Measurements from ENCODE around the gene XIRP2.
"Not testable (repeated sequence)": the region's sequence is repeated elsewhere in the genome, so short reads cannot be mapped to it uniquely, and the experiment has no call there.

Gene XIRP2

DNA sequence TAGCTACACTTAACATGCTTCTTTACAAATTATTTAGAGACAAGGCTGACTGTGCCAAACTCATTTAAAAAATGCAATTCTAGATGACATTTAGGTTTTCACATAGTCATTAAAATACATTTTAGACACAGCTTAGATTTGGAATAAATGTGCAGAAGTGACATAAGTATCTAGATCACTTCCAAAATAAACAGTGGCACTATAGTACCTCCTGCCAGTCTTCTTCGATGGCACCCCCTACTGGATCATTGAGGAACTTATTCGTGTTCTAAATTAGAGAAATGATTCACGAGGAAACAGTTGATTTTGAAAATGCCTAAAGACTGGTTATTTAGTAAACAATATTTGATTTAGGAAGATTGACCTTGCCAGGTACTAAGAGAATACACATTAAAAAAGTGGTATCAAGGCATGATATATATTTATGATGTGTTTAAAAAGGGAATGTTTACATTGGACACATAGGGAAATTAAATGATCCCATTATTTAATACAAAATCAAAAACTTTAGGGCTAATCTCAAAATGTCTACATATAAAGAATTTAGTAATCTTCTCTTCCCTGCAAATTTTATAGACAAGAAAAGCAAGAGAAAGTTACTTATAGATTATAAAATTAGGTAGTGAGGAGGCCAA lies 323.9 kb downstream of the XIRP2 start:
- peak; percentile 71 for FAIRE-seq

DNA sequence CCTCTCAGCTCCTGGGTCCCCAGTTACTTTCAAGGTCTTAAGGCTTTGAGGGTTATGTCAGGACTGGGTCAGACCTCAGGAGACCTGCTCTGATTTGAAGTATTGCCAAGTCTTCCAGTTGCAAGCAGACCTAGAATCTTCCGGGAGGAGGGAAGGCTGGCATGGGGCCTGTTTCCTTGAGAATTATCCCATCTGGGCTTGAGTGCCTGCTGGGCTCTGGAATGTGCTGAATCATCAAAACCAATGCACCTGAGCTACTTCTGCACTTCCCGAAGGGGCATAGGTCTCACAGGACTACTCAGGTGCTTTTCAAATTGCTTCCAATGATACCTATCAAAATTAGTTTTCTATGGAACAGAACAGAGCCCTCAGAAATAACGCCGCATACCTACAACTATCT lies 327.3 kb downstream of the XIRP2 start:
- no peak for FAIRE-seq

DNA sequence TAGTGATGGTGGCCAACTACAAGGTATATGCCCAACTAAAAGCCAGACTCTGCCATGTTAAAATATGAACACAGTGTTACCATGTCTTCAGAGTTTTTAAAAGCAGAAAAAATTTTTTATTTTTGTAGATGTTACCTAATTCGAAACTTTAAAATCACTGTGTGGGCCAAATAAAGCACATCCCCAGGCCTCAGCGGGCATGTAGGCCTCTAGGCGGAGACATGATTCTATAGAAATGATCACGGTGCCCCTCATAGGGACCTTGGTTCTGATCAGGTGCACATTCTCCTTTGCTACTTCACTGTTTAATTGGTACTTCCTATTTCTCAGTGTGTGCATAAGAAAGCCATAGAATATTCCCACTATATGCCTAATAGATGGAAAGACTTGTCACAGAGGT lies 349.2 kb downstream of the XIRP2 start:
- FAIRE-seq = no peak

DNA sequence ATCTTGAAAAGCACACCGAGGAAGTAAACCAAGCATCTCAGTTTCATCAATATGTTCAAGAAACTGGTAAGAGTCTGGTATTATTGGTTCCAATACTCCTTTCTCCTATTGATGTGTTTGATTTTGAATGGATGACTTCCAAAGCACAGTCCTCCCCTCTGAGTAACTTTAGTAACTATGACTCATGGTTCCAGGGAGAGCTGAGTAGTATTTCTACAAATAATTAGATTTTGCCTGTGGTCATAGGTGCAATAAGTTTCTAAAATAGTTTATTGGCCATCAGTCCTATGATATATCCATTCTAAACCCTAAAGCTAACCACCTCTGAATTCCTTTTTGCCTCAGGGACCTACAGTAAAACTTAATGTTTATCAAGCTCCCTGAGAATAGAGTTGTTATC lies 352.4 kb downstream of the XIRP2 start:
- no peak for FAIRE-seq

DNA sequence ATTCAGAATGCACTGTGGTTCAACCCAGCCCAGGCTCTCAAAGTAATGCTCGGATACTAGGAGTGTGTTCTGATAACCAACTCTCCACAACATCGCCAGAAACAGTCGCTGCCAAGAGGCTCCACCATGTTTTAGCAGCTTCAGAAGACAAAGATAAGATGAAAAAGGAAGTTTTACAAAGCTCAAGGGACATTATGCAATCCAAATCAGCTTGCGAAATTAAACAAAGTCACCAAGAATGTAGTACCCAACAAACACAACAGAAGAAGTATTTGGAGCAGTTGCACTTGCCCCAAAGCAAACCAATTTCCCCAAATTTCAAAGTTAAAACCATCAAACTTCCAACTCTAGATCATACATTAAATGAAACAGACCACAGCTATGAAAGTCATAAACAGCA lies 360.9 kb downstream of the XIRP2 start:
- FAIRE-seq = no peak

DNA sequence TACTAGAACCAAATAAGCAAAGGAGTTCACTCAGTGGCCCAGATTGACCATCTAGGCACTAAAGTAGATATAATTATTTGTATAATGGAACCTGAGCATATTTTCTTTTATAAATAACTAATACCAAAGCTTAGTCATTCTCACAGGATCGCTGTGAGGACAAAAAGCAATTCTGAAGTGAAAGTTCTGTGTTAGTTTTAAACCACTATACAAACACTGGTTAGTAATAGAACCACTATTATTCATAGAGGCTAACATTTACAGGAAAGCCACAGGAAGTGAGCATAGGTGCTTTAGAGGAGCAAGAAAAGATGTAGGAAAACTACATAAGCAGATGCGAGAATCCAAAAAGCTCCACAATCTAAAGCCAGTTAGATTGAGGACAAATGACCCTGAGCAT lies 364.7 kb downstream of the XIRP2 start:
- FAIRE-seq = no peak

DNA sequence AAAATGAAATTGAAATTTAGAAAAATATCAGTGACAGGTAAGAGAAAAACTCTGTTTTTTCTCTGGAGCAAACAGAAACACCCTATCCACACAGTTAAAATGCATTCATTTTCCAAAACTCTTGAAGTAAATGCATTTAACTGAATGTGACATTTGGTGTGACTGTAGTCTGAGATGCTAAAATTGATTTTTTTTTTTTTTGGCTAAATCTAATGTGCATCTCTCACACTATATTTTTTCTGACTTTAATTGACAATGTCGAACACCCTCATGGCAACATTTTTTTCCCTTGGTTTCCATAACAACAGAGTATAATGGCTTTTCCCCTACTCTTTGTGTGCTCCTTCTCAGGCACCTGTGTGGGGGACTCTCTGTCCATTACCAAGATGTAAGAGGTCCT lies 366.4 kb downstream of the XIRP2 start:
- no peak for FAIRE-seq

DNA sequence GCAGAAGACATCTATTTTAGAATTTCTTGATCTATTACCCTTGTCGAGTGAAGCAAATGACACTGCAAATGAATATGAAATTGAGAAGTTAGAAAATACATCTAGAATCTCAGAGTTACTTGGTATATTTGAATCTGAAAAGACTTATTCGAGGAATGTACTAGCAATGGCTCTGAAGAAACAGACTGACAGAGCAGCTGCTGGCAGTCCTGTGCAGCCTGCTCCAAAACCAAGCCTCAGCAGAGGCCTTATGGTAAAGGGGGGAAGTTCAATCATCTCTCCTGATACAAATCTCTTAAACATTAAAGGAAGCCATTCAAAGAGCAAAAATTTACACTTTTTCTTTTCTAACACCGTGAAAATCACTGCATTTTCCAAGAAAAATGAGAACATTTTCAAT lies 370.4 kb downstream of the XIRP2 start:
- no peak for FAIRE-seq

DNA sequence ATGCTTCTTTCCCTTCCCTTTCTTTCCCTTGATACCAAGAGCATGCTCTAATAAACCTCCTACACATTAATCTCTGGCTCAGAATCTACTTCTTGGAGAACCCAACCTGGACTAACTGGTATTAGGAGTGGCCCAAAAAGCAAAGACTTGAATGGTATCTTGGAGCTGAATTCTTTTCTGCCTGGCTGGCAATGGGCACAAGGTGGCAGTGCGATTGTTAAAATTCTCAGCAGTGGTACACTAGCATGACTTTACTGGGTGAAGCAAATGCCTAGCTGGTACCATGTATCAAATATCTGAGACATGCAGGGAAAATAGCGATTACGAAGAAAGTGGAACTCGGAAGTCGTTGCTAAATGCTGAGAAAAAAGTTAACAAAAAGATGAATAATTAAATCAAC lies 376.1 kb downstream of the XIRP2 start:
- FAIRE-seq = no peak

DNA sequence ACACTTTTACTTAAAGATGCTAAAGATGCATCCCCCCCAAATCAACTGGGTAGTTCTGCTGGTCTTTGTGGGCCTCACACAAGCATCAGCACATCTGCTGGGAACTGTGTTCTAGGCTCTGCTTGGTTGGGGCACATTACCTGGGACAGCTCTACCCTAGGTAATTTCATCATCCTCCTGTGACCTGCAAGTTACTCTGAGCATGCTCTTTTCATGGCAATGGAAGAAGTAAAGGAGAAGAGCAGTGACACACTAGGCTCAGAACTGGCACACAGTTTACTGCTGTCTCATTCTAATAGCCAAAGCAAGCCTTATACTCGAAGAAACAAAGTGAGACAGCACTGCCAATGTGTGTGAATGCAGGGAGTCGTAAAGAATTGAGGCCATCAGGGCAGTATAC lies 376.7 kb downstream of the XIRP2 start:
- FAIRE-seq = no peak

DNA sequence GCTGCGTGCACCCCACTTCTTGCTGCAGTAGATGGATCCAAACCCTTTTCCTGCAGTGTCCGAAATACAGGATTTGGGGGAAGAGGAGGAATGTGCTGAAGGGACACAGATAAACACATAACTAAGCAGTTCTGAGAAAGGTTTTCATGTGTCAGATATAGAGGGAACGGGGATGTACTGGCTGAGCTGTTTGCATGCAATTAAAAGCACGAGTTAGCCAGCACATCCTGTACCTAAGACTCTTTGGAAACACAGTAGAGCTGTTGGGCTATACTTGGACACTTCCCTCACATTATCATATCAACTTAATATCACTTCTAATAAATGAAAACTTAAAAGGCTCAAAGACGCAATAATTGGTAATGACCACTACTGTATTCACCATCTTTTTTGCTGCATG lies 377.4 kb downstream of the XIRP2 start:
- FAIRE-seq = no peak

DNA sequence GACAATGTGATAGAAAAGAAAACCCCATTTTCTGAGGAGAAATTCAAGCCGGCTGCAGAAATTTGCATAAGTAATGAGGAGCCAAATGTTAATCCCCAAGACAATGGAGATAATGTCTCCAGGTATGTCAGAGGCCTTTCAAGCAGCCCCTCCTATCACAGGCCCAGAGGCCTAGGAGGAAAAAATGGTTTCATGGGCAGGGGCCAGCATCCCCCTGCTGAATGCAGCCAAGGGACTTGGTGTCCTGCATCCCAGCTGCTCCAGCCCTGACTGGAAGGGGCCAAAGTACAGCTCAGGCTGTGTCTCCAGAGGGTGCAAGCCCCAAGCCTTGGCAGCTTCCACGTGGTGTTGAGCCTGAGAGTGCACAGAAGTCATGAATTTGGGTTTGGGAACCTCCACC lies 380.0 kb downstream of the XIRP2 start:
- not testable (repeated sequence) for FAIRE-seq

DNA sequence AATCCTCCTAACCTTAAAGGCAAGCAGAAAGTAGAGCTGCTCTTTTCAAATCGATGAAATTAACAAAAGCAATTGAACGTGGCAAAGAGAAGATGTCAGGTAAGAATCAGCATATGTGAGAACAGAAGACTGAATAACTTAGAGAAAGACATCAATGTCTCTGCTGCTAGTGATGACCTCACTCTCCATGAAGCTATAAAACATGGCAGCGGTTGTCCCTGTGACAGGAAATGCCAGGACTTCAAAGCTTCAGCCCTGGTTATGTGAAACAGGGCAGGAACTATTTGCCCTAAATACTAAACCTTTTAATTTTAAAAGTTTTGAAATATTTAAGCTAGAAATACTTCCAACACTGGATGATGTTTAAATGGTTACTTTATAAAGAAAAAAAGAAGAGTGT lies 383.7 kb downstream of the XIRP2 start:
- FAIRE-seq = no peak

DNA sequence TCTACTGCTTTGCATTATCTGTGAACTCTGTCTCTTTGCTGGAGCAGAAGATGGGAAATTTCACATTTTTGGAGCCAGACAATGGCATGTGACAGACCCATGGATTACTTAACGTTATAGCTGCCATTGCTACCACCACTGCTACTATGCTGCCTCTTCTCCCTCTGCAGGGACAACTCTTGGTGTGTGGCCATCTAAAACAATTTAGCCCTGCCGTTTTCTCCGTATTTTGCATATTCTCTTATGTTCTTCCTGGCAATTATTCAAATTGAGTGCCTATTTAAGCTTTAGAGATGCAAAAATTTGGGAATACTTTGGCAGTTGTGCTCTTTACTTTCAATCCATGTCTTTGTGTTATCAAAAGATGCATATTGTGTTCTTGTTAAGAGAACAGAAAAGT lies 386.8 kb downstream of the XIRP2 start:
- FAIRE-seq = no peak

DNA sequence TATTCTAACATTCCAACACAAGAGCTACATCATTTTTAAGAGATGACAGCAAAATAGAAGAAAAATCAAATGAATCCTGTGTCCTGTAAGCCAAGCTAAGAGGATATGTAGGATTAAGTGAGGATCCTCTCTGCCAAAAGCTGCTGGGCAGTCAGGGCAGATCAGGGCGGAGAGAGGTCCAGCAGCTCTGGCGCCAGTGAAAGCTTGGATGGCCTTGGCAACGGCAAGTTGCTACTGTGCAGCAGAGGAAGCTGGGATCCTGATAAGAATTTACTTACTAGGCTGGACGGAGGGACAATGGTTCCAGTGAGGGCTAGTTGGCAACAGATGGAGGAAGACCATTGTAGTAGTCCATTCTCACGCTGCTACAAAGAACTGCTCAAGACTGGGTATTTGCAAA lies 391.5 kb downstream of the XIRP2 start:
- no peak for FAIRE-seq

DNA sequence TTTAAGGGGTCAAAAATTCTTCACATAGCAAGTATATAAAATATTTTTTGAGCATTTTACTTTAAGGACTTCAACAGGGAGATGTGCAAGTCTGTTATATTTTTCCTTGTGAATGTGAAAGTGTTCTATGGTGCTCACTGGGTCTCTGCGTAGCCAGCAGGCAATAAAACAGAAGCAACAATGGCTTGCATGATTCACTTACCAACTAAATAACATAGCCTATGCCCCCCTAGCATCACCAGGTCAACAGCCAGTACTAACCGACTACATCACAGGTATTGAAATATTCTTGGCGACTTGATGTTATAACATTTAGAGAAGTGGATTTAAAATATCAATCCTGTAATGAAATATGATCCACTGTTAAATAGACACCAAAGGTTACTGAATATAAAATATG lies 398.9 kb downstream of the XIRP2 start:
- FAIRE-seq = no peak

DNA sequence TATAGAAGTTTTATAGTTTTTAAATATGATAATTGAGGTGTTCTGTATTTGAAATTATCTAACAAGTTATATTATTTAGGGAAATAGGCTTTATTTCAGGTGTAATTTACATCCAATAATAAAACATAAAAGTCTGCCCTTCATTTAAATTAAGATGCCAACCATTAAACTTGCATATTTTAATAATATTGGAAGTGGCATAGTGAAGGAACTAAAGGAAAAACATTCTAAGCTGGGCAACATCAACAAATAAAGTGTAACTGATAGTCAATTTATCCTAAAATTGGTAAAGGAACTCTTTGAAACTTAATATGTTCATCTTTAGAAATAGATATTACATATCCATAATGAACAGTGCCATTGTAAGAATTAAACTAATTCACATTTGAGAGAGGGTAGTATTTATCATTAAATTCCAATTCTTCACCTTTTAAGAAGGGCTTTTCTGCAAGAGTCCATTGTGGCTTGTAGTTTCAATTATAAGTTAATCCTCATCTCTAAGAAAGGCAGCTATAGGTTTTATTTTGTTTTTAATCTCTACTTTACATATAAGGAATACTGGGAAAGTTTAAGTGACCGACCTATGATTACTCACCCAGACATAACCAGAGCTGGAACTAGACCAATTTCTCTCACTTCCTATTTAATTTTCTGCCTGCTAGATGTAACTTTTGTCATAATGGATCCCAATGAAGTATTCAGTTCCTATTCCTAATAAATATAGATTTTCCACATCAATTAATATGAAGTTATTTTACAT lies 401.6 kb downstream of the XIRP2 start:
- no peak for FAIRE-seq

DNA sequence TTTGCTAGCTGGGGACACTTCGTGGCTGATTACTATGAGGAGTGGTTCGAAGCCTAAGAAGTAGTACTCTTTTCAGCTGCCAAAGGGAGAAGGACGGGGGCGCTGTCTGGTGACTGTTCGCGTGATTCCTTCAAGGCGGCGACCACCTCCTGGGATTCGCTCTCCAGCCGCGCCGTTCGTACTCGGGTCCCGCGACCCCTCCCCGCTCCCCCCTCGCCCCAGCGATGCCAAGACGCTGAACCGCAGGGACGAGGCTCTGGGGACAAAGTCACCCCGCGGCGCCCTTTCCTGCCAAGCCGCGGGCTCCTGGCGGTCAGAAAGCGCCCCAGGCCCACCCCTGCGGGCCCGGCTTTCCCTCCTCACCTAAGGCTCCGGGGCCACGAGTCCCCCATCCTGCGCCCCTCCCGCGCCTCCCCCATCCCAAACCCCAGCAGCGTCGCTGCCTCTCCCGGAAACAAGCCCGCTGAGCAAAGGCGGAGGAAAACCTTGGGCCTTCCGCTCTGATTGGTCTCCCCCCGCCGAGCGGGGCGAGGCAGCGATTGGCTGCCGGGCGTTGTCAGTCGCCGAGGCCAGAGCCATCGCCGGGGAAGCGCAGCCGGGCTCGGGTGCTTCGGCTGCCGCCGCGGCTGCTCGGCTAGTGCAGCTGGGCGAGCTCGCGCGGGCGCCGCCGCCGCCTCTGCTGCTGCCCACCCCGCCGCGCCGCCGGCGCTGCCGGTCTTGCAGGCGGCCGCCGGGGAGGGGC lies 404.3 kb downstream of the XIRP2 start, which contains the start of gene B3GALT1:
B3GALT1 (plus strand) TSS at position 572 of the 742 bp plus-strand sequence.
- no peak for FAIRE-seq

DNA sequence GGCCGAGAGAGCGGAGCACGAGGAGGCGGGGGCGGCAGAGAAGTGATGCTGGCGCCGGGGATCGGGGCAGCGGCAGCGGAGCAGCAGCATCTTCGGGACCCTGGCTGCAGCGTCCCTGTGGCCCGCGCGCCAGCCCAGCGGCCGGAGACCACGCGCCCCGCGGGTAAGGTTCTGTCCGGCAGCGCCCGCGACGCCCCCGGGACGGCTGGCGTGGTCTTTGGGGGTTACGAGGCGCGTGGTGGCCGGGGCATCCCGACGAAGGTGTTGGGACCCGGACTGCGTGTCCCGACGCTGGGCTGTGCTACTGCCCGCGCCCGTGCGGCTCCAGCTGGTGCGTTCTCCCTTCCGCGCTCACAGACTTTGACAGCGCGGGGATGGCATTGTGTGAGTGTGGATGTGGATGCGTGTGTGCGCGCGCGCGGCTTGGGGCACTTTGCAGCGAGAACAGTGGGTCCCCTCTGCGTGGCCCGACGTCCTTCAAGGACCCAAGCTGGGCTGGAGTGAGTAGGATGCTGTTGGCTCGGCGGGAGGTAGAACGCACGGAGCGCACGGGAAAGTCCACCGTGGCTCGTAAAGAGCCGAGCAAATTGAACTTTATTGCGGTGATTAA lies 405.0 kb downstream of the XIRP2 start:
- no peak for FAIRE-seq

DNA sequence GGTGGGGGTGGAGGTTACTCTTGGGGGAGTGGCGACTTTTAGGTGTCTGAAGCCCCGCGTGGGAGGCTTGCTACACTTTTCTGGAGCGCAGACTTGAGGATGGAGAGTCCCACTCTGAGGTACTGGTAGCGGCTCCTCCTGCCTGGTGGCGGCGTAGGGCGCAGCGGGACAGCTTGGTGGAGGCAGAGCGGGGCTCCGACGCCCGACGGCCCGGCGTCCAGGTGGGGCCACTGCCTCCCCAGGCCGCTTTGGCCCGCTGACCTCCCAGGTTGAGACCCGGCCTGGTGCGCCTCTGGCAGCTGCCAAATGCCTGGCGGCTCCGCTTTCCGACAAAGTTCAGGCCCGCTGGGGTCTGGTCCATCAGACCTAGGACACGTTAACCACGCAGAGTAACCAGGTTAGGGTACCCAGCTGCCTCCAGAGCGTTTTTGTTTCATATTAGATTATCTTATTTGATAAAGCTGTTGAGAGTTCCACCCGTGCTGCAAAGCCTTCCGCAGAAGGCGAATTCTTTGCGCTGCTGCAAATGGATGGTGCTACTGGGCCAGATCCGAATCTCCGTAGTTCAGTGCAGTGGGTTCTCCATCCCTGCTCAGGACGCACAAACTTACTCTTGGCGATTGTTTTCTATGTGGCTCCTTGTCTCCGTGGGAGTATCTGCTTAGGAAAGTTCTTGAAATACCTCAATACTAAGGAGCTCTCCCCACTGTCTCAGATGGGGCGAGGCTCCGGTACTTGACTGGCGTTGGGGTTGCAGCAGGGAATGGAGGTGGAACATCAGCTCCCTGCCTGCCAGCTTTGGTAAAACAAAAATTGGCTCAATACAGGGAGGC lies 405.9 kb downstream of the XIRP2 start:
- no peak for FAIRE-seq

DNA sequence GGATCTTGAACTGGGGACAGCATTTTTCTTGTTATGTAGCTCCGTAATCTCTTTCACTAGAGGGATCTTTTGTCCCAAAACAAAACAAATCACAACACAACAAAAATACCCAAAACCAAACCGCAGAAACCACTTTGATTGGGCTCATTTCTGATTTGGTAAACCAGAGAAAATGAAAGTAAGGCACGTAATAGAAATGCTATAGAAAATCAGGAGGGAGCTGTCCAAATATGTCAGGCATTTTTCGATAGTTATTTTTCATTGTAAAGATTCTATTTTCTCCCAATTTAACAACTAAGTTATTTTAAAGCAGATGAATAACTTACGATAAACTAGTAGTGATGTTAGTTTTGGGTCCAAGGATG lies 406.5 kb downstream of the XIRP2 start:
- peak; percentile 8 for FAIRE-seq

DNA sequence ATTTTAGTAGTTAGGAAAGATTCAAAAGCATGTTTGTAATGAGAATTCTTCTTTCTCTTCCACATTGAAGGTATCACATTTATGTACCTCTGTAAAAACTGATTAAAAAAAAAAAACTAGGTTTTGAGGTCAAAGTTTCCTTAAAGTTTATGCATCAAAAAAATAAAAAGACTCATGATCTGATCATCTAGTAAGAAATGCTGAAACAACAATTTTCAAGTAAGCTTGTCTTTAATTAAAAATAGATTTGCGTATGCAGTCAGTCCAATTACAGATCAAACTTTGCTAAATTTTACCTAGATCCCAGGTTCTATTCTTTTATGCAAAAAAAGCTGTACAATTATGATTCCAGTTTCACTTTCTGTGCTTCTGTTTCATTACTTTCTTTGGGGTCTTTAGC lies 409.0 kb downstream of the XIRP2 start:
- FAIRE-seq = no peak

DNA sequence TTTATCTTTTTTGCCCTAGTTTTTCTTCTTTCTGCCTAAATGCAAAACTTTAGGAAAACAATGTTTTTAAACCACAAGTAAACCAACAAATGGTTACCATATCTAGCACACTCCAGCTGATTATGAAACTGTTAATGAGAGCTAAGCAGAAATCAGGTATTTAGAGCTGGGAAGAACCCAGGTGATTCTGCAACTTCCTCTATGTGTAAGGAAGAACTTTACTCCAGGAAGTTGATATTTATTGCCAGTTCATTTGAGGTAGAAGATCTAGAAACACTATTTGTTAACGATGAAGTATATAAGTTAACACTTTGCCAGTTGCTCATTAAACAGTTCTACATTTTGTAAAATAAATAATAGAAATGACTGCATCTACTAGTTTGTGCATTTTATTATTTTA lies 409.7 kb downstream of the XIRP2 start:
- no peak for FAIRE-seq

Data from endometrium (tissue), 2 donors.